ENCODE measurements around the gene ETFA. TPM values are rescaled to one million over a fixed set of nuclear protein-coding genes. Genes with fewer than 3 reads are reported as not detected.

Gene ETFA
- total and polyA plus RNA-seq, 10 donors, result 49.7 to 98.5 (median 80.5) TPM

DNA sequence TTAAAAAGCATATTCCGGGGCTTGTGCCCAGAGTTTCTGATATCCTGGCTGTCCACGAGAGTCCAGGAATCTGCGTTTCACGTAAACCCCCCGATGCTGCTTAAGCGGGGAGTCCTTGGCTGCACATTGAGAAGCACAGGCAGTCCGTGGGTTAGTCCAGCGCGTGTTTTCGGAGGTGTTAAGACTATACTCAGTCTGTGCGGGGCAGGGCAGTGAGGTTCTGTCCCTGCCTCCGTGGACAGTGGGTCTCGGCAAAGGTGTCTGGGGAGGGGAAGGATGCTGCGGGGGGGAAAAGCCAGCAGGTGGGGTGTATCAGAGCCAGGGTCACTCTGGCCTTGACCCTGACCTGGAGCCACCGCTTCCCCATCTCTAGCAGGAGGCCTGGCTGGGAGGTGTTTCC, 145.3 kb downstream of the ETFA start:
- DNase-seq, result no peak
- Histone ChIP-seq H3K4me1 (peaks cover 10 to 50% (median 25%) of the 10 kb centered on the region in 6 donors), H3K27me3 (replicated peaks in 1 of 7) (no peaks in the 10 kb centered on the region), H3K9me3 (no peaks in the 10 kb centered on the region), H3K4me3 (no peak overlapping the region), H3K27ac (no peak overlapping the region), H3K36me3 (no peaks in the 10 kb centered on the region)
- 89 to 94% (median 92%) methylated on average over 13 to 15 of the region's 15 CpGs for WGBS, 5 donors
- intact Hi-C loops (cut with DNase I; ENCODE audit: low total_unique reads), result no loop called here
- TF ChIP-seq, protein P1, sequence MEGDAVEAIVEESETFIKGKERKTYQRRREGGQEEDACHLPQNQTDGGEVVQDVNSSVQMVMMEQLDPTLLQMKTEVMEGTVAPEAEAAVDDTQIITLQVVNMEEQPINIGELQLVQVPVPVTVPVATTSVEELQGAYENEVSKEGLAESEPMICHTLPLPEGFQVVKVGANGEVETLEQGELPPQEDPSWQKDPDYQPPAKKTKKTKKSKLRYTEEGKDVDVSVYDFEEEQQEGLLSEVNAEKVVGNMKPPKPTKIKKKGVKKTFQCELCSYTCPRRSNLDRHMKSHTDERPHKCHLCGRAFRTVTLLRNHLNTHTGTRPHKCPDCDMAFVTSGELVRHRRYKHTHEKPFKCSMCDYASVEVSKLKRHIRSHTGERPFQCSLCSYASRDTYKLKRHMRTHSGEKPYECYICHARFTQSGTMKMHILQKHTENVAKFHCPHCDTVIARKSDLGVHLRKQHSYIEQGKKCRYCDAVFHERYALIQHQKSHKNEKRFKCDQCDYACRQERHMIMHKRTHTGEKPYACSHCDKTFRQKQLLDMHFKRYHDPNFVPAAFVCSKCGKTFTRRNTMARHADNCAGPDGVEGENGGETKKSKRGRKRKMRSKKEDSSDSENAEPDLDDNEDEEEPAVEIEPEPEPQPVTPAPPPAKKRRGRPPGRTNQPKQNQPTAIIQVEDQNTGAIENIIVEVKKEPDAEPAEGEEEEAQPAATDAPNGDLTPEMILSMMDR (IDR thresholded peaks at IDR 0.05 in 8 of 11, conservative IDR thresholded peaks at IDR 0.05 in 3 of 11), result no peak
- TF ChIP-seq POLR2A (IDR thresholded peaks at IDR 0.05), result no peak
- TF ChIP-seq POLR2AphosphoS5 (IDR thresholded peaks at IDR 0.05), result no peak

Other genes with a start within 250 kb of the ETFA start
- gene ISL2, start 25.3 kb upstream of the ETFA start, total RNA-seq, result 1 to 10 TPM in 1 of 7 donors, under 1 TPM in 6; 0.32 to 1.1 (median 0.52) TPM
- gene ISL2, start 25.3 kb upstream of the ETFA start, polyA plus RNA-seq, result under 1 TPM; 0.20 to 0.29 (median 0.22) TPM